ENCODE results near the gene GNAO1. TPM values are rescaled to one million over a fixed set of nuclear protein-coding genes. Genes with fewer than 3 reads are reported as not detected.

The GNAO1 gene
- total RNA-seq, 1 donor from 2014 or later = 14.6 TPM

GRCh38 chr16:56340416-56340815 lies 149.1 kb downstream of the GNAO1 start:
- no peaks in the 10 kb centered on the region for H3K27me3 Mint-ChIP-seq
- no peaks in the 10 kb centered on the region for H3K9me3 Mint-ChIP-seq (ENCODE audit: low read depth)
- H3K4me3 Mint-ChIP-seq (ENCODE audit: low read depth) = no peak overlapping the region
- no peaks in the 10 kb centered on the region for H3K36me3 Mint-ChIP-seq (ENCODE audit: insufficient read depth)
- TF ChIP-seq, protein P1, sequence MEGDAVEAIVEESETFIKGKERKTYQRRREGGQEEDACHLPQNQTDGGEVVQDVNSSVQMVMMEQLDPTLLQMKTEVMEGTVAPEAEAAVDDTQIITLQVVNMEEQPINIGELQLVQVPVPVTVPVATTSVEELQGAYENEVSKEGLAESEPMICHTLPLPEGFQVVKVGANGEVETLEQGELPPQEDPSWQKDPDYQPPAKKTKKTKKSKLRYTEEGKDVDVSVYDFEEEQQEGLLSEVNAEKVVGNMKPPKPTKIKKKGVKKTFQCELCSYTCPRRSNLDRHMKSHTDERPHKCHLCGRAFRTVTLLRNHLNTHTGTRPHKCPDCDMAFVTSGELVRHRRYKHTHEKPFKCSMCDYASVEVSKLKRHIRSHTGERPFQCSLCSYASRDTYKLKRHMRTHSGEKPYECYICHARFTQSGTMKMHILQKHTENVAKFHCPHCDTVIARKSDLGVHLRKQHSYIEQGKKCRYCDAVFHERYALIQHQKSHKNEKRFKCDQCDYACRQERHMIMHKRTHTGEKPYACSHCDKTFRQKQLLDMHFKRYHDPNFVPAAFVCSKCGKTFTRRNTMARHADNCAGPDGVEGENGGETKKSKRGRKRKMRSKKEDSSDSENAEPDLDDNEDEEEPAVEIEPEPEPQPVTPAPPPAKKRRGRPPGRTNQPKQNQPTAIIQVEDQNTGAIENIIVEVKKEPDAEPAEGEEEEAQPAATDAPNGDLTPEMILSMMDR (IDR thresholded peaks at IDR 0.05; ENCODE audit: unreplicated experiment) = no peak
- DNase-seq (ENCODE audit: low spot score, unreplicated experiment) = no peak
- no peaks in the 10 kb centered on the region for H3K4me1 Mint-ChIP-seq (ENCODE audit: low read depth)
- no peak overlapping the region for H3K27ac Mint-ChIP-seq

DNA sequence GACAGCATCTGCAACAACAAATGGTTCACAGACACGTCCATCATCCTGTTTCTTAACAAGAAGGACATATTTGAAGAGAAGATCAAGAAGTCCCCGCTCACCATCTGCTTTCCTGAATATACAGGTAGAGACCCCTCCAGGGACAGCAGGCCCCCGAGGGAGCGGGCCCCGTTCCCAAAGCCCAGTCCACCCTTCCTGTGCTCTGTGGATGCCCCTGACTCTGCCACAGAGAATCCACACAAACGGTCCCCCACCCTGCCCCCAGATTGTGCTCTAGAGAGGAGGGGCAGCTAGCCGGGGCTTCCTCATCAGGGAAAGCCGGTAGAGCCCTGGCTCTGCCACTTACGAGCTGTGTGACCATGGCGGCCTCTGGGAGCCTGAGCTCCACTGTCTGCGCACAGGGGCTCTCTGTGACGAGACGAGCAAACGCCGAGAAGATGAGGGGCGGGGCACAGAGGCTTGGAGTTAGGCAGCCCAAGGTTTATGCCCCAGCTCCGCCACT lies 149.6 kb downstream of the GNAO1 start:
- Mint-ChIP-seq H3K4me1 (ENCODE audit: low read depth) (no peaks in the 10 kb centered on the region), H3K27me3 (no peaks in the 10 kb centered on the region), H3K36me3 (ENCODE audit: insufficient read depth) (no peaks in the 10 kb centered on the region), H3K4me3 (ENCODE audit: low read depth) (no peak overlapping the region), H3K9me3 (ENCODE audit: low read depth) (no peaks in the 10 kb centered on the region), H3K27ac (no peak overlapping the region)
- DNase-seq (ENCODE audit: low spot score, unreplicated experiment) = no peak
- TF ChIP-seq, protein P1 (IDR thresholded peaks at IDR 0.05; ENCODE audit: unreplicated experiment) = no peak

DNA sequence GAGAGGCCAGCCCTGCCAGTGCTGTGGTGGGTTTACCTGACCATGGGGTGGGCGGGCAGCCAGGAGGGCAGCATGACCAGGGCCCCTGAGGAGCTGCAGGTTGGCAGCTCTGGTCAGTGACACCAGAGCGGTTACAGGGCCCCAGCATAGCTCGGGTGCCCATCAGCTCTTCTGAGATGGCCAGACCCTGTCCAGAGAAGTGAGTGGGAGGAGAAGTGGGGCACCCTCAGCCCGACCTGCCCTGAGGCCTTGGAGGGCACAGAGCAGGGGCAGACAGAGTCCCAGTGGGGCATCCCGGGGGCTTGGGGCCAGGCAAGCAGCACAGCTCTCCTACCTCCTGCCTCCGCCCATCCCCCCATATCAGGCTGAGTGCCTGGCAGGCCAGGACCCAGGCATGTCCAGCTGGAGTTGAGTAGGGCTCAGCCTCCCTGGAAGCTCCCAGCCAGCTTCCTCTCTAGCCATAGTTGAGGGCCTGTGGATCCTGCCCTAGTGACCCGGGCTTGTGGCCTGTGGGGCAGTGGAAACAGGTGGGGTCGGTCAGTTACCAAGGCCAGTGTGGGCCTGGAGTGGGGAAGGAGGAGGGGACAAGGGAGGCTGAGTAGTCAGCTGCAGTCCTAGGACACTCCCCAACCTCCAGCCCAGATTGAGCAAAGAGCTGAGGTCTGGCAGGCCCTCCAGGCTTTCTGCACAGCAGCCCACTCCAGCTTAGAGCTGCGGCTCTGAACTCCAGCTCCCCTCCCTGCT lies 150.5 kb downstream of the GNAO1 start:
- Mint-ChIP-seq H3K27ac (no peak overlapping the region), H3K4me3 (ENCODE audit: low read depth) (no peak overlapping the region), H3K36me3 (ENCODE audit: insufficient read depth) (no peaks in the 10 kb centered on the region), H3K9me3 (ENCODE audit: low read depth) (no peaks in the 10 kb centered on the region), H3K27me3 (no peaks in the 10 kb centered on the region), H3K4me1 (ENCODE audit: low read depth) (no peaks in the 10 kb centered on the region)
- DNase-seq (ENCODE audit: low spot score, unreplicated experiment) = no peak
- TF ChIP-seq, protein P1 (IDR thresholded peaks at IDR 0.05; ENCODE audit: unreplicated experiment) = no peak

- TF ChIP-seq, protein P1 (IDR thresholded peaks at IDR 0.05; ENCODE audit: unreplicated experiment) = no peak
- H3K4me3 Mint-ChIP-seq (ENCODE audit: low read depth) = no peak overlapping the region
- no peaks in the 10 kb centered on the region for H3K36me3 Mint-ChIP-seq (ENCODE audit: insufficient read depth)
- no peaks in the 10 kb centered on the region for H3K4me1 Mint-ChIP-seq (ENCODE audit: low read depth)
- no peaks in the 10 kb centered on the region for H3K27me3 Mint-ChIP-seq
- no peak overlapping the region for H3K27ac Mint-ChIP-seq
- DNase-seq (ENCODE audit: low spot score, unreplicated experiment) = no peak
- H3K9me3 Mint-ChIP-seq (ENCODE audit: low read depth) = no peaks in the 10 kb centered on the region
These were observed 152.6 kb downstream of the GNAO1 start for GRCh38 chr16:56343661-56344517.

All from progenitor cell of endocrine pancreas (in vitro differentiated cells).